KMS-11 (cell line): ENCODE measurements around the gene SLC7A9.

Source experiments
- H2AFZ ChIP-seq: fragments of 200-600 bp; sonication (generic); 2 replicates; pipeline ENCODE4 v1.6.1; 2016; ENCODE audit warnings: antibody characterized with exemption, mixed run types, low read depth
- H3K27ac ChIP-seq: fragments of 200-600 bp; sonication (generic); 2 replicates; pipeline ENCODE4 v1.6.1; 2016; ENCODE audit warnings: mild to moderate bottlenecking, mixed run types
- H3K27me3 ChIP-seq: fragments of 200-600 bp; sonication (generic); 2 replicates; pipeline ENCODE4 v1.6.1; 2017; ENCODE audit warnings: mild to moderate bottlenecking, low read depth, mixed run types, moderate library complexity; ENCODE audit not compliant: insufficient read depth
- H3K36me3 ChIP-seq: fragments of 200-600 bp; sonication (generic); 2 replicates; pipeline ENCODE4 v1.6.1; 2017; ENCODE audit warnings: mild to moderate bottlenecking, mixed run types; ENCODE audit not compliant: insufficient read depth
- H3K4me1 ChIP-seq: fragments of 200-600 bp; sonication (generic); 2 replicates; pipeline ENCODE4 v1.6.1; 2016; ENCODE audit warnings: mild to moderate bottlenecking, low read depth, mixed run types; ENCODE audit not compliant: poor library complexity, severe bottlenecking
- H3K4me2 ChIP-seq: fragments of 200-600 bp; sonication (generic); 2 replicates; pipeline ENCODE4 v1.7.0; 2016; ENCODE audit warnings: mild to moderate bottlenecking, mixed run types
- H3K4me3 ChIP-seq: fragments of 200-600 bp; sonication (generic); IDR thresholded peaks from 2 replicates; pipeline ENCODE4 v1.6.1; 2017; ENCODE audit warnings: low read depth, low read length, mixed read lengths; ENCODE audit not compliant: insufficient read depth
- H3K79me2 ChIP-seq: fragments of 200-600 bp; sonication (generic); 2 replicates; pipeline ENCODE4 v1.6.1; 2016; ENCODE audit warnings: low read depth, mixed run types; ENCODE audit not compliant: insufficient read depth
- H3K9ac ChIP-seq: fragments of 200-600 bp; sonication (generic); 2 replicates; pipeline ENCODE4 v1.6.1; 2016; ENCODE audit warnings: mild to moderate bottlenecking, mixed run types
- H4K20me1 ChIP-seq: fragments of 200-600 bp; sonication (generic); 2 replicates; pipeline ENCODE4 v1.6.1; 2016; ENCODE audit warnings: mild to moderate bottlenecking, mixed run types; ENCODE audit not compliant: insufficient read depth
- CTCF ChIP-seq: fragments of 200-600 bp; sonication (generic); conservative IDR thresholded peaks from 2 replicates; pipeline ENCODE4 v1.6.1; 2017; ENCODE audit warnings: low read depth, mild to moderate bottlenecking, antibody characterized with exemption, low read length, moderate library complexity, mixed read lengths

The SLC7A9 gene

GRCh38 chr19:32824916-32825608 lies 44.5 kb downstream of the SLC7A9 start:
- Histone ChIP-seq H4K20me1 (no peaks in the 10 kb centered on the region), H3K27me3 (no peaks in the 10 kb centered on the region), H3K4me3 (no peak overlapping the region), H3K4me1 (no peaks in the 10 kb centered on the region), H2AFZ (no peak overlapping the region), H3K4me2 (no peak overlapping the region), H3K36me3 (no peaks in the 10 kb centered on the region), H3K9ac (no peak overlapping the region), H3K79me2 (no peaks in the 10 kb centered on the region), H3K27ac (no peak overlapping the region)
- TF ChIP-seq CTCF = no peak

- Histone ChIP-seq H2AFZ (no peak overlapping the region), H3K36me3 (no peaks in the 10 kb centered on the region), H3K27ac (no peak overlapping the region), H3K4me3 (no peak overlapping the region), H3K9ac (no peak overlapping the region), H3K27me3 (no peaks in the 10 kb centered on the region), H4K20me1 (no peaks in the 10 kb centered on the region), H3K4me1 (peaks cover 5% of the 10 kb centered on the region), H3K79me2 (no peaks in the 10 kb centered on the region), H3K4me2 (no peak overlapping the region)
- TF ChIP-seq CTCF = no peak
These were observed 45.3 kb downstream of the SLC7A9 start for GRCh38 chr19:32824191-32824751.

GRCh38 chr19:32823747-32824102 lies 45.8 kb downstream of the SLC7A9 start:
- no peak for TF ChIP-seq CTCF
- H3K36me3 ChIP-seq = no peaks in the 10 kb centered on the region

GRCh38 chr19:32822916-32823746 lies 46.4 kb downstream of the SLC7A9 start:
- no peak for TF ChIP-seq CTCF
- H3K27me3 ChIP-seq = no peaks in the 10 kb centered on the region
- no peaks in the 10 kb centered on the region for H3K36me3 ChIP-seq
- no peak overlapping the region for H3K4me2 ChIP-seq
- H3K4me1 ChIP-seq = peaks cover 5% of the 10 kb centered on the region
- H3K79me2 ChIP-seq = no peaks in the 10 kb centered on the region
- H3K9ac ChIP-seq = no peak overlapping the region
- H2AFZ ChIP-seq = no peak overlapping the region
- H3K4me3 ChIP-seq = no peak overlapping the region
- H3K27ac ChIP-seq = no peak overlapping the region
- no peaks in the 10 kb centered on the region for H4K20me1 ChIP-seq

More at GRCh38 chr19:32823747-32824102, 45.8 kb downstream of the SLC7A9 start:
- H3K27ac ChIP-seq = no peak overlapping the region
- H3K9ac ChIP-seq = no peak overlapping the region
- no peak overlapping the region for H3K4me3 ChIP-seq
- H3K27me3 ChIP-seq = no peaks in the 10 kb centered on the region
- H3K79me2 ChIP-seq = no peaks in the 10 kb centered on the region
- H3K4me1 ChIP-seq = peaks cover 5% of the 10 kb centered on the region
- H2AFZ ChIP-seq = no peak overlapping the region
- H3K4me2 ChIP-seq = no peak overlapping the region
- H4K20me1 ChIP-seq = no peaks in the 10 kb centered on the region
